ENCODE data around the gene FKBP14.

The FKBP14 gene, protein sequence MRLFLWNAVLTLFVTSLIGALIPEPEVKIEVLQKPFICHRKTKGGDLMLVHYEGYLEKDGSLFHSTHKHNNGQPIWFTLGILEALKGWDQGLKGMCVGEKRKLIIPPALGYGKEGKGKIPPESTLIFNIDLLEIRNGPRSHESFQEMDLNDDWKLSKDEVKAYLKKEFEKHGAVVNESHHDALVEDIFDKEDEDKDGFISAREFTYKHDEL

DNA sequence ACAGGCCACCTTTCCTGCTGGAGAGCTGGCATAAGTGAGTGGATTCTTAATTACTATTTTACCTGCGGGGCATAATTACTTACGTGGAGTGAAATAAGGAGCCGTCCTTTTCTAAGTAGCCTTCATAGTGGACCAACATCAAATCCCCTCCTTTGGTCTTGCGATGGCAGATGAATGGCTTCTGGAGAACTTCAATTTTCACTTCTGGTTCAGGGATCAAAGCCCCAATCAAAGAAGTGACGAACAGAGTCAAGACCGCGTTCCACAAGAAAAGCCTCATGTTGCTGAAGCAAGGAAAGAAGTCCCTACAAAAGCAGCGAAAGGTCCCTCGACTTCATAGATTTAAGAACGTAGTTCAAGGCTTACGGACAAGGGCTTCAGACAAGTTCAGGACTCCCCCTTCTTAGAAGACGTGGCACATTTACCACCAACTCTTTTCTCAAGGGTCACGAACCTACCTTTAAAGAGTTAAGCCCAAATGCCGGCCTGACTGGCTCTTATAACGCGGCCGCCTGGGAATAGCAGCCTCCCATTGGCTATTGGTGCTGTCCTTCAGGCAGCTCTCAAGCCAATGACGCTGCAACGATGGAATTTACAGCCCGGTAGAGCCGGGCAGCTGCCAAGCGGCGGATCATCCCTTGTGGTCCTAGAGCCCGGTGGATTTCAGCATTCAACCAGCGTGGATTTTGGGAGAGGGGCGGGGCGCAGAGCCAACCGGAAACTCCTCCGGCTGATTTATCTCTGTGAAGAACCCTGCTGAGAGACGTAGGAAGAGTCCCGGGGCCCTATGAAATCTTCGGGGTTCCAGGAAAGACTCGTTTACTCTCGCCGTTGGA, at the start of gene FKBP14:
Gene FKBP14 (minus strand): TSS at position 474 of the 836 bp plus-strand sequence. CDS start 194 bp downstream, at position 280.
- DNase-seq (ENCODE audit: low read depth in 2 of 2), result peak; percentile 77 to 78

DNA sequence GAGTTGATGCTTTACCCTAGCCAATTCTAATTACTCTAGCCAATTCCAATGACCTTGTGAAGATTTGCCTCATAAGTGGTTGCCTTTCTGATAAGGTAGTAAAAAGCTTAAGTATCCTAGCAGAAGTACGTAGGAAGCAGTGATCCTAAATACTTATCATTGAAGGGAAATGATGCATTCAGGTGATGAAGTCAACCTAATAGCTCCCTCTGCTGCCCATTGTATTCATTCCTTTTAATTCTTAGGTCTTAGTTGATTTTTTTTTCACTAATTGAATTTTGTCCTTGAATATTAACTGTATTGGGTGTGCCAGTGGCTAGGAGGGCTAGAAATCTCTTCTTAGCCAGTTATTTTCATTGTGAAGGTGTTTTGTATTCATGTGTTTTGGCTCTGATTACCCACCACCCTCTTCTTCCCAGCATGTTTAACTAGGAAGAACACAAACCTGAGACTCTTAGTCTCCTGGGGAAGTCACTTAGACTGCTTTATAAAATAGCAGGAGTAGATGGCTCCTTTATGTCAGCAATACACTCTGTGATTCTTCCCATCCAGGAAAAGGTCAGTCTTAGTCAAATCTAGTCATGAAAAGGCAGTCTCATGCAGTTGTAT, 48.0 kb upstream of the FKBP14 start:
- no peak for DNase-seq (ENCODE audit: low read depth in 2 of 2)

DNA sequence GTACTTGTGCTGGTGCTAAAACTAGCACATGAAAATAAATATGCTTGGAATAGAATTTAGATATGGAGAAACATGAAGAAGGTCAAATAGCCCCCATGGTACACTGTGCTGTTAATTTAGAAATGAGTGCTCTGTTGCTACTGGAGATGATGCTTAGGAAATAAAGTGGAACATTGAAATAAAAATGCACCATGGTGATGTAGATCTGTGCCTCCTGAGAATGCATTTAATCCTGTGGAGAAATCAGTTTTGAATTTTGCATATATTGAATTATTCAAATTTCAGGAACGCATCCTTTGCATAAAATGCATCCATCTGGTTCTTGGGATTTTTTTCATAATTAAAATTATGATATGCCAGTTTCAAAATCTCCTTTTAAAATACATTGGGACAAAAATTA, 46.2 kb upstream of the FKBP14 start:
- no peak for DNase-seq (ENCODE audit: low read depth in 2 of 2)

DNA sequence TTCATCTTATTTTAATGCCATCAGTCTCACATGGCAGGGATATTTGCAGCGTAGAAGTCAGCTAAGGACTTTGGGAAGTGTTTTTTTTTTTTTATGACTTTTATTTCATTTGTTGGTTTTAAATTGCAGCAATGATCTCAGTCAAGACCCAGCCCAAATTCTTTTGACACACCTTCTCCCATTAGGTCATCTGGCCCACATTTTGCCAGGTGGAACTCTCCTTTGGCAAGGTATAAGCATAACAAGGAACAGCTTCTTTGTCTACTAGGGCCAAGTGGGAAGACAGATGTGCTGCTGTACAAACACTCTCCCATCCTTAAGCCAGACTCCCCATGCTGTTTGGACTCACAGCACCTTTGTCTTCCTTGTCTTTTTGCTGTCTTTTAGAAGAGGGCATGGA, 43.5 kb upstream of the FKBP14 start:
- no peak for DNase-seq (ENCODE audit: low read depth in 2 of 2)

DNA sequence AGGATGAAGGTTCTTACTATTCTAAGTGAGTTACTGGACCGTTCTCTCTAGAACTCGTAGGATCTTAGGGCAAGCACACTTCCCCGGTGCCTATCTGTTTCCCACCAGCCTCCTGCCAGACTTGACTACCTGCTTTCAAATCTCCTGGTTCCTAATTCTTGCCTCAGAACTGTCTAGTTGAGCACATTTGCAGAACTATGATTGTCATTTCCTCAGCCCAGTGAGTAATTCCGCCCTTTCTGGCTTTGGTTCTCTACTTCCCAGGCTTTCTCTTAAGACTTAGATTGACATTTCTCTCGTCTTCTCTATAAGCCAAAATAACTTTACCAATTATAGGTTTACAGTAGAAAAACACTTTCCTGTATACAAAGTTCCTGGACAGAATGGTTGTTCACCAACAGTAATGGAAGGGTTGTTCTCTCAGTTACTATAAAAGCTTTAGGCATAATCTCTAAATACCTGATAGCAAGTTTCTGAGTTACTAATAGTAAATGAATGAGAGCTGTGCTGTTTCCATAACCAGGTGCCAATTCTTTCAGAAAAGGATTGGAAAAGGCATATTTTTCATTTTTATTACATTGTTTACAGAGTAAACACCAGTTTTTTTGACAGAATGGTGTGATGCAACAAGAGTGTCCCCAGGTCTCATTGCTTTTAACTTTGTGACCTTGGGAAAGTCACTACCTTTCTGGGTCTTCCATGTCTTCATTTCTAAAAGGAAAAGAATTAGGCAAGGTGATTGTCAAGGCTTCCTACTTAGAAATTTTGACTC, 42.8 kb upstream of the FKBP14 start:
- DNase-seq (ENCODE audit: low read depth in 2 of 2), result no peak

DNA sequence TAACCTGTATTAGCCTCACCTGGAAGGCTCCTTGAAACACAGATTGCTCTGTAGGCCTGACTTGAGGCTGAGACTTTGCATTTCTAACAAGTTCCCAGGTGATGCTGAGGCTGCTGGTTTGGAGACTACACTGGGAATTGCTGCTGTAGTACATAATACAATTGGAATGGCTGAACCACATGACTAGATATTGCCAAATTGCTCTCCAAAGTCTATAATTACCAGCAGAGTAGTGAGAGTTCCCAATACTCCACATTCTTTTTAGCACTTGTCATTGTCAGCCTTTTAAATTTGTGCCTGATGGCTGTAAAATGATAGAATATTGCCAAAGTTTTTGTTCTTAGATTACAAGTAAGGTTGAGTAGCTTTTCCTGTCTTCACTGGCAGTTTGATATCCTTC, 41.6 kb upstream of the FKBP14 start:
- DNase-seq (ENCODE audit: low read depth in 2 of 2), result no peak

DNA sequence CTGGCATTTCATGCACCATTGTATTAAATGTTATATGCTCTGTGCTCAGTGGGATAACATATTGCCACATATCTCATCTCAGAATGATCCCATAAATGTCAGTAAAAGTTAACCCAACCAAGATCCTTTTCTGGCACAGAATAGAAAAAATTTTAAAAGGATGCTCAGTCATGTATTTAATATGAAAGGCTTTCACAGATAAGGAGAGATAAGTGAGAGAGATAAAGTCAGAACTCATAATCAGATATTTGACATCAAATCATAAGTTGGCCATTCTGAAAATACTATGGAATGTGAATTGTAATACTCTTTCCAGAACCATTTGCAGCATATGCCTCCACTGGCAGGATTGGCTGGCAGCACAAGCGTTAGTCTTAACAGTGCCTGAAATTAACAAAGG, 40.2 kb upstream of the FKBP14 start:
- DNase-seq (ENCODE audit: low read depth in 2 of 2), result no peak

DNA sequence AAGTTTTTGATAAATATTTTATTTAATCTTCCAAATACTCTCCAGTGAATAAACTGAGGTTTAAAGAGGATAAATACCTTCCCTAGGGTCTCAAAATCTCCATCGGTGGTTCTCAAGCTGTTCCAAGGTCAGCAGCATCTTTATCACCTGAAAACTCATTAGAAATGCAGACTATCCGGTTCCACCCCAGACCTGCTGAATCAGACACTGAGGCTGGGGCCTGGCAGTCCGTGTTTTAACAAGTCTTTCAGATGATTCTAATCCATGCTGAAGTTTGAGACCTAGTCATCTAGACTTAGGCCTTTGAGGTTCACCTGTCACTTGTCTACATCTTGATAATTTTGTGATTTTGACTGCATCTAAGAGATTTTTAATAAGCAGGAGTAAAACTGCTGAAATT, 39.2 kb upstream of the FKBP14 start:
- no peak for DNase-seq (ENCODE audit: low read depth in 2 of 2)

DNA sequence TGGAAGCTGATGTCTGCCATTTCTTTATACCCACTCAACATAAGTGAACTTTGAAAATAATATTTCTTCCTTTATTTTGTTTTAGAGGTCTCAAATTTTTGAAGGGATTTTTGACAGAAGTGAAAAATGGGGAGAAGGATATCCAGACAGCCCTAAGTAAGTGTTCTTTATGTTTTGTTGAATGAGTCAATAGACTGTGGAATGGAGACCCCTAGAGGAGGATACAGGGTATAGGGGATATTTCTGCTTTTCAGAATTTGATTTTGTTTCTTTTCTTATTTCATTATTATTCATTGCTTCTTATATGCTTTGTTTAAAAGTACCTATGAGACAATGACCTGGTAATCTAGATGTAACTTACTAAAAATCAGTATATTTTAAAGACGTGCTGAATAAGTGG, 36.1 kb upstream of the FKBP14 start:
- no peak for DNase-seq (ENCODE audit: low read depth in 2 of 2)

DNA sequence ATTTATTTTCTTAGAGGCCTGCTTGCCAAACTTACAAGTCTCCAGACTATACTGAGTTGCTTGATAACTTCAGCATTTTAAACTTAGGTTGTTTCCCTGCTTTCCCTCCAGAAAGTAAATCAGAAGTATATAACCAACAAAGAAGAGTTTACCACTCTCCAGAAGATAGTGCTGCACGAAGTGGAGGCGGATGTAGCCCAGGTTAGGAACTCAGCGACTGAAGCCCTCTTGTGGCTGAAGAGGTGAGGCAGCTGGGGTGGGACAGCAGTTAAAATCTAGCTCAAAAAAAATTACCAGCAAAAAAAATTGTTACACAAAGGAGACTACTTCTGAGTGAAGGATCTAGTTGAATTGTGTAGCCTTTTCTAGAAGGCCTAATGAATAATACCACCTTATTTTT, 35.3 kb upstream of the FKBP14 start:
- DNase-seq (ENCODE audit: low read depth in 2 of 2), result peak in 1 of 2 donors; percentile 14

DNA sequence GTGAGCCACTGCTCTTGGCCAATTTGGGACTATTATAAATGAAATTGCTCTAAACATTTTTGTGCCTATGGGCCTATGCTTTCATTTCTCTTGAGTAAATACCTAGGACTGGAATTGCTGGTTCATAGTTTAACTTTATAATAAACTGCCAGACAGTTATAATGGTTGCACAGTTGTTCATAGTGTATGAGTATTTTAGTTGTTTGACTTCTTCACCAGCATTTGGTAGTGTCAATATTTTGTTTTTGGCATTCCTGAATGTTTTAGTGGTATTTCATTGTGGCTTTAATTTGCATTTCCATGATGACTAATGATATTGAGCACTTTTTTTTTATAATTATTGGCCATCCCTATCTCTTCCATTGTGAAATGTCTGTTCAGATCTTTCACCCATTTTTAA, 31.2 kb upstream of the FKBP14 start:
- no peak for DNase-seq (ENCODE audit: low read depth in 2 of 2)

DNA sequence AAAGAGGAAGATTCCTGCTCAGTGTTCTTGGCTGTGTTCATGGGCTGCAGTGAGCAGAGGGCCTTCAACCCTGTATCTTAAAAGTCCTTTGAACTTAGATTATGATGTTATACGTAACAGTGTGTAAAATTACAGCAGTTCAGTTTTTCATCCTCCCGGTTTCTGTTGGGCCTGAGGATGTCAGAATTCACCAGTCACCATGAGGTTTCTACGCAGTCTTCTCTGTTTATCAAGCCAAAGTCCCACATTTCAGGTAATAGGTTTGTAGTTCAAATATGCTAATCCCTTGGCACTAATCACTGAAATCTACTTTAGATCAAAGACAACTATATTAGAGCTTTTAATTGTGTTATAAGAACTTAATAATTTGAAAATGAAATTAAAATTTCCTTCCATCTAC, 26.6 kb upstream of the FKBP14 start:
- no peak for DNase-seq (ENCODE audit: low read depth in 2 of 2)

DNA sequence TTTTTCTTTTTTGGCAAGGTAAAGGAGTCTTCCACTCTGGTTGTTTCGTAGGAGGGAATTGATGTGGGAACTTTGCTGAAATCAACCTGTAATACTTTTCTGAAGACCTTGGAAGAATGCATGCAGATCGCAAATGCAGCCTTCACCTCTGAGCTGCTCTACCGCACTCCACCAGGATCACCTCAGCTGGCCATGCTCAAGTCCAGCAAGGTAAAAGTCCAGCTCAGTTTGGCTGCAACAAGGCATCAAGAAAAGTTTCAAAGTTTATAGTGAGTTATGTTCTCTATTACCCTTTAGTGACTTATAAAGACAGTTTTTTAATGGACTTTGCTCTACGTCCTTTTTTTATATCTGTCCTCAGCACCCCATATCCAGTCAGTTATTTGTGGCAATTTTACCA, 22.7 kb upstream of the FKBP14 start:
- no peak for DNase-seq (ENCODE audit: low read depth in 2 of 2)

DNA sequence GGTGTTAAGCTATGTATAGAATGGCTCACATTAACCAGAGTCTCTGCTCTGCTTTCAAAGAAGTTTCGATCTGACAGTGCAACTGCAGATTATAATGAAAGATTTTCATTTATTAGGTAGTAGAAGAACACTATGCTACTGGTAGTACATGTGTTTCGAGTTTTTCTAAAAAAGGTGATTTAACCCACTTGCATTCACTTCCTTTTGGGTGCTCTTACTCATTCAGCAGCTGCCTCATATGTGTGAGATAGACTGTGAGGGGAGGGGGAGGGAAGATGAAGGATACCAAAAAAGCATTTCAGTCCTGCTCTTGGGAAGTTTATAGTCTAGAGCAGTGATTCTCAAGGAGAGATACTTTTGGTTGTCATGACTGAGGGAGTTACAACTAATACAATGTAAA, 22.1 kb upstream of the FKBP14 start:
- no peak for DNase-seq (ENCODE audit: low read depth in 2 of 2)

DNA sequence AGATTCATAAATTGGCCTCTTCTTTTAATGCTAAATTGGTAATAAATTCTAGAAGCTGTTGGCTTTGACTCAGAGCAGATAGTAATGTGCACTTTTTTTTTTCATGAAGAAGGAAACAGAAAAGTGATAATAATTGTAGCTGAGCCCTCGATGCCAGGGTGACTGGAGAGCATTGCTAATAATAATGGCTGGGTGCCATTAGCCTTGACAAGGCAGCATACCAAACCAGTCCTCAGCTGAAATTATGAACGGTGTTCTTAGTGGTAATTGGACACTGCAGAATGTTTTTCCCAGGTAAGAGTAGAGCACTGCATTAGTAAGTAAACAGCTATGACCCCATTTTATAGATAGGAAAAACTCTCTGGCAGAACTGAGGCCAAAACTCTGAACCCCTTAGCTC, 20.6 kb upstream of the FKBP14 start:
- no peak for DNase-seq (ENCODE audit: low read depth in 2 of 2)

DNA sequence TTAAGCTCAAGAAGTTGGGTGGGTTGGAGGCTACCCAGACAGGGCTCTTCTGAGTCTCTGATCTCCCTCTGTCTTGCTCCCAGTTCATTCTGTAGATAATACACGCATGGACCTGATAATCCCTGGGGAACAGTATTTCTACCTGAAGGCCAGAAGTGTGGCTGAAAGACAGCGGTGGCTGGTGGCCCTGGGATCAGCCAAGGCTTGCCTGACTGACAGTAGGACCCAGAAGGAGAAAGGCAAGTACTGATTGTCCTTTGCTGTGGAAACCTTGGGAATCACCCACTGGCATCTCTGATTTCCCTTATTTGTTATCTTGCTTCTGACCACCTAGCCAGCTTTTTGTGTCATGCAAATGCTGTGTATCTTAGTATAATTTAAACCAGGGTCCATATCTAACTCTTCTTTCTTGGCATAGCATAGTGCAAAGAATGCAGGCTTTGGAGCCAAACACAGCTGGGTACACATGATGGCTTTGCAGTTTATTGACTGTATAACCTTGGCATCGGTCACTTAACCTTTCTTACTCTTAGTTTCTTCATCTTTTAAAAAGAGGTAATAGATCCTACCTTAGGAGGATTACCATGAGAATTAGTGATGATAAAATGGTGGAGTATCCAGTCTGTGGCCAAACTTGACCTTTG, 19.7 kb upstream of the FKBP14 start:
- no peak for DNase-seq (ENCODE audit: low read depth in 2 of 2)

DNA sequence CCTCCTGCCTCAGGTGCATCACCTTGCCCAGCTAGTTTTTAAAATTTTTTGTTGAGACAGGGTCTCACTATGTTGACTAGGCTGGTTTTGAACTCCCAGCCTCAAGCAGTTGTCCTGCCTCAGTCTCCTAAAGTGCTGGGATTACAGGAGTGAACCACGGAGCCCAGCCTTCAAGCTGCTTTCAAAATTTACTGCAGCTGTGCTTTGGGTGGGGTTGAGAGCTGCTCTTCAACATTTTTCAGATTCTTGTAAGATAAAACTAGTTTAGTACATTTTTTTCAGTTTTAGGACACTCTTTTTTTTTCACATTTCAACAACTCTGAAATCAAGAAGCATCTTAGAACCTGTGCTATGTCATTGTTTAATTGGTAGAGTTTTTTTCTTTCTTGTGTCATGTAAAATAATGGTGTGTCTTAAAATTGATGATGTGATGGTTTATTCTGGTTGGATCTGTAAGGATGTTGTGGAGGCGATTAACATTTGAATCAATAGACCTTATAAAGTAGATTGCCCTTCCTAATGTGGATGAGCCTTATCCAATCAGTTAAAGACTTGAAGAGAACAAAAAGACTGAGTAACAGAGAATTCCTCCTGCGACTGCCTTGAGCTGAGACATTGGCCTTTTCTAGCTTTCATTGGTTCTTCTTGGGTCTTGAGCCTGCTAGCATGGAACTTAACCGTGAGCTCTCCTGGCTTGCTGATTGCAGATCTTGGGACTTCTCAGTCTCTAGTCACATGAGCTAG, 15.2 kb upstream of the FKBP14 start:
- no peak for DNase-seq (ENCODE audit: low read depth in 2 of 2)

DNA sequence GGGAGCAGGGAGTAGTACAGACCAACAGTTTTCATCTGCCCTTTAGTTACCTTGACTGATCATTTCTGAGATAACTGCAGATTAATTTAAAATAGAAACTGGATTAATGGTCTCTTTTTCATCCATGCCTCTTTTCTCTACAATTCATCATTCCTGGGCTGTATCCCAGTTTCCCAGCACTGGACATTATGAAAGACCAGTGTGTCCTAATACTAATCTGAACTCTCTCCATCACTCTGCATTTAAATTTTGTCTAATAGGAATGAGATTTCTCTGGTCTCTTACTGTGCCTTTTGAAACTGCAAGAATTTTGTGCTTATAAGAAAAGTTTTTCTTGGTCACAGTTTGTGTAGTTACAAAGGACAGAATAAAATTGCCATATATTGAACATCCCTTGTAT, 14.4 kb upstream of the FKBP14 start:
- DNase-seq (ENCODE audit: low read depth in 2 of 2), result no peak

DNA sequence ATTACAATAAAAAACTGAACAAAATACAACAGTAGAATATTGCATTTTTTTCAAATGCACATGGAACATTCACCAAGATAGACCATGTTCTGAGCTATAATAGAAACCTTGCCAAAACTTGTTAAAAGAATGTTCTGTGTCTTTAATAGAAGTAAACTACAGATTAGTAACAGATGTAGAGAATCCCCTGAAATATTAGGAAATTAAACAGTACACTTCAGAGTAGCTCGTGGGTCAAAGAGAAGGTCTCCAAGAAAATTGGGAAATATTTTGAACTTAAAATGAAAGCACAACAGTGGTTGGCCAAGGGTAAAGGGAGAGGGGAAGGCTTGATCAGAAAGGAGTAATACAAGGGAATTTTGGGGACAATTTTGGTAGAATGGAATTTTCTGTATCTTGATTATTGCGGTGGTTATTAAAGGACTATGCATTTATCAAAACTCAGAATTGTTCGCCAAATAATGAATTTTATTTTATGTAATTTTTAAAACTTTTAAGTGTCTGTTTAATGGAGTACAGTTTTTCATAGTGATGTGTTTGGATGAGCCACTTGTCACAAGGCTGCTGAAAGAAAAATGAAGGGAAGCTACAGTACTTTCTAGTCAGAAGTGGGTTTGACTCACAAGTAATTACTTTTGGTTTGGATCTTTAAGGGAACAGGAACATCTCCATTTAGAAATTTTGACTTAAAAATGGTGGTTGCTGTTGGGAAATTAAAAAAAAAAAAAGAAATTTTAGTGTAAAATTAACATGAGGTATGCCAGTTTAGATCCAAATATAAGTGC, 11.9 kb upstream of the FKBP14 start:
- no peak for DNase-seq (ENCODE audit: low read depth in 2 of 2)

DNA sequence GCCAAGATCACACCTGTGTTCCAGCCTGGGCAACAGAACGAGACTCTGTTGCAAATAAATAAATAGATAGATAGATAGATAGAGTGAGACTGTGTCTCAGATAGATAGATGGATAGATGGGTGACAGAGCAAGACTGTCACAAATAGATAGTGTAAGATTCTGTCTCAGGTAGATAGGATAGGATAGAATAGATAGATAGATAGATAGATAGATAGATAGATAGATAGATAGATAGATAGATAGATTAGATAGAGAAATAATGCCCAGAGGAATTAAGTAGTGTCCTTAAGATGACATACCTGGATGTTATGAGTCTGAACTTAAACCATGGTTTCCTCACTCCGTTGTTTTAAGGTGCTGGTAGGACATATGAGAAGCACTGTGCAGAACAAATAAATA, 9.7 kb upstream of the FKBP14 start:
- DNase-seq (ENCODE audit: low read depth in 2 of 2), result no peak
